HuH-7 (cell line): Measurements from ENCODE around the gene ASPN.
A peak's percentile ranks its signal among the peaks of the same experiment; 100 is the strongest.

ENCODE experiments used
- DNase-seq: peaks from one replicate; pipeline ENCODE4 v3.0.0; 2011; ENCODE audit warnings: low spot score

Gene ASPN

GRCh38 chr9:92468206-92468605 is 14.1 kb downstream of the ASPN start:
- no peak for DNase-seq

GRCh38 chr9:92467511-92467910 is 14.8 kb downstream of the ASPN start:
- DNase-seq = no peak

GRCh38 chr9:92467041-92467440 is 15.3 kb downstream of the ASPN start:
- no peak for DNase-seq

- no peak for DNase-seq
Measured at GRCh38 chr9:92463984-92464383, 18.3 kb downstream of the ASPN start.

- no peak for DNase-seq
Measured at GRCh38 chr9:92463387-92463786, 18.9 kb downstream of the ASPN start.

- DNase-seq = no peak
Measured at GRCh38 chr9:92457576-92457975, 24.7 kb downstream of the ASPN start.

GRCh38 chr9:92455217-92455616 is 27.1 kb downstream of the ASPN start:
- peak; percentile 17 for DNase-seq

GRCh38 chr9:92446536-92446935 is 35.8 kb downstream of the ASPN start:
- DNase-seq = no peak

- DNase-seq = no peak
Measured at GRCh38 chr9:92444841-92445240, 37.5 kb downstream of the ASPN start.

GRCh38 chr9:92440751-92441046 is 41.6 kb downstream of the ASPN start:
- no peak for DNase-seq

- DNase-seq = no peak
Measured at GRCh38 chr9:92439921-92440750, 42.2 kb downstream of the ASPN start.

- no peak for DNase-seq
Measured at GRCh38 chr9:92438900-92439526, 43.3 kb downstream of the ASPN start.

- DNase-seq = no peak
Measured at GRCh38 chr9:92435263-92435662, 47.0 kb downstream of the ASPN start.

GRCh38 chr9:92432972-92433548 is 49.2 kb downstream of the ASPN start:
- no peak for DNase-seq

GRCh38 chr9:92432350-92432749 is 50.0 kb downstream of the ASPN start:
- DNase-seq = no peak

- no peak for DNase-seq
Measured at GRCh38 chr9:92429836-92430235, 52.5 kb downstream of the ASPN start.

- no peak for DNase-seq
Measured at GRCh38 chr9:92426501-92427145, 55.7 kb downstream of the ASPN start.

GRCh38 chr9:92425474-92425873 is 56.8 kb downstream of the ASPN start:
- no peak for DNase-seq

GRCh38 chr9:92424340-92424739 is 58.0 kb downstream of the ASPN start, which contains the start of gene OMD:
Gene OMD (minus strand): TSS chr9:92424471. CDS start chr9:92417558, 6,913 bp downstream.
- DNase-seq = no peak

GRCh38 chr9:92423612-92424011 is 58.7 kb downstream of the ASPN start:
- DNase-seq = no peak

GRCh38 chr9:92422611-92423338 is 59.5 kb downstream of the ASPN start:
- no peak for DNase-seq

- no peak for DNase-seq
Measured at GRCh38 chr9:92414566-92414965, 67.7 kb downstream of the ASPN start.
